Esophagus squamous epithelium (tissue), 4 donors: ENCODE results near the gene MYO16.

Source experiments
- CTCF ChIP-seq, 6 experiments: fragments of 450-650 bp in 4 of 6; fragments of 200-600 bp in 2 of 6; sonication (generic) in 2 of 6; IDR thresholded peaks; one replicate each; pipeline ENCODE4 v1.5.1; 2016 to 2019; ENCODE audit warnings: antibody characterized with exemption in 6 of 6, mild to moderate bottlenecking in 4 of 6, moderate library complexity in 4 of 6
- POLR2A ChIP-seq, 4 donors: fragments of 450-650 bp; IDR thresholded peaks; one replicate each; pipeline ENCODE4 v1.6.1; 2017; ENCODE audit warnings: antibody characterized with exemption in 4 of 4, mild to moderate bottlenecking in 4 of 4, moderate library complexity in 3 of 4

- no peak for TF ChIP-seq POLR2A (IDR thresholded peaks at IDR 0.05)
- no peak for TF ChIP-seq CTCF (IDR thresholded peaks at IDR 0.05)
These were observed 198.8 kb downstream of the MYO16 start for GRCh38 chr13:108828086-108828815.
